HepG2 (cell line): ENCODE data around the gene ICAM3. TPM values are rescaled to one million over a fixed set of nuclear protein-coding genes. Genes with fewer than 3 reads are reported as not detected.
"Not testable (repeated sequence)": the region's sequence is repeated elsewhere in the genome, so short reads cannot be mapped to it uniquely, and the experiment has no call there.

Experiments used
- ATAC-seq: fragments of 200-7000 bp; cut with Tn5 transposase; 3 replicates; pipeline ENCODE4 v1.9.1; 2020; ENCODE audit warnings: mild to moderate bottlenecking, moderate library complexity
- BruUV-seq: library from RNA; stranded (reverse); fragments of 400-500 nt; replicated peaks from 2 replicates; lab custom pipeline; 2021; lab: Mats Ljungman, UMichigan
- CTCF ChIA-PET: fragments of 300-600 bp; formaldehyde crosslinking; extraction: SDS; loops from one replicate; lab custom pipeline; 2021; ENCODE audit warnings: low total read pairs, inconsistent platforms, low intra/inter-chr PET ratio; lab: Yijun Ruan, JAX
- POLR2A ChIA-PET: fragments of 350-600 bp; sonication (Branson Sonifier 250); formaldehyde crosslinking; loops from one replicate; lab custom pipeline; 2020; ENCODE audit warnings: antibody characterized with exemption, inconsistent platforms; lab: Yijun Ruan, JAX
- DNase-seq: peaks from one replicate; pipeline ENCODE4 v3.0.0-alpha.2; 2015; ENCODE audit warnings: low spot score
- FAIRE-seq: peaks from 3 replicates; lab custom pipeline; 2011; peaks lifted over from hg19 to GRCh38; lab: Jason Lieb, UNC
- H2AFZ ChIP-seq: one replicate; pipeline ENCODE4 v1.6.1; 2011; ENCODE audit warnings: low read length, inconsistent platforms
- H3K27ac ChIP-seq: fragments of 300-600 bp; 3 replicates; pipeline ENCODE4 v1.8.0; 2011; ENCODE audit warnings: mixed run types, mild to moderate bottlenecking, mixed read lengths, low read length, inconsistent platforms; ENCODE audit not compliant: insufficient read depth; ENCODE audit errors: extremely low read length
- H3K27me3 ChIP-seq, 2 experiments: fragments of 200-600 bp in 1 of 2; 2 replicates in 1 of 2; 3 replicates in 1 of 2; pipeline versions ENCODE4 v1.6.0 to v1.8.0; 2011; ENCODE audit warnings: low read length in 2 of 2, mild to moderate bottlenecking in 2 of 2, moderate library complexity in 2 of 2, inconsistent platforms in 1 of 2; ENCODE audit not compliant: insufficient read depth in 2 of 2, control insufficient read depth in 1 of 2
- H3K36me3 ChIP-seq, 2 experiments: fragments of 200-600 bp in 1 of 2; replicated peaks in 1 of 2; 2 replicates in 1 of 2; 3 replicates in 1 of 2; pipeline versions ENCODE4 v1.5.1 to v1.8.0; 2011; ENCODE audit warnings: low read length in 2 of 2, inconsistent platforms in 1 of 2; ENCODE audit not compliant: insufficient read depth in 2 of 2, control insufficient read depth in 1 of 2
- H3K4me1 ChIP-seq: 2 replicates; pipeline ENCODE4 v1.5.1; 2012; ENCODE audit warnings: low read length, inconsistent platforms; ENCODE audit not compliant: insufficient read depth
- H3K4me2 ChIP-seq: 2 replicates; pipeline ENCODE4 v1.6.0; 2011; ENCODE audit warnings: low read depth, low read length, inconsistent platforms
- H3K4me3 ChIP-seq, 3 experiments: fragments of 200-600 bp in 1 of 3; sonication (generic), shearing (Covaris generic) in 1 of 3; replicated peaks in 1 of 3; 2 replicates each; pipeline ENCODE4 v1.5.1; 2011 to 2016; ENCODE audit warnings: low read length in 3 of 3, inconsistent platforms in 2 of 3, low read depth in 2 of 3, mild to moderate bottlenecking in 2 of 3, control low read depth in 1 of 3, mixed read lengths in 1 of 3; ENCODE audit not compliant: insufficient read depth in 1 of 3
- H3K79me2 ChIP-seq: one replicate; pipeline ENCODE4 v1.6.1; 2011; ENCODE audit warnings: low read length, inconsistent platforms; ENCODE audit not compliant: insufficient read depth
- H3K9ac ChIP-seq: 2 replicates; pipeline ENCODE4 v1.6.0; 2011; ENCODE audit warnings: mild to moderate bottlenecking, low read depth, low read length, inconsistent platforms; ENCODE audit not compliant: insufficient read depth
- H3K9me3 ChIP-seq: 2 replicates; pipeline ENCODE4 v1.5.1; 2012; ENCODE audit warnings: mild to moderate bottlenecking, low read length
- H4K20me1 ChIP-seq: 2 replicates; pipeline ENCODE4 v1.6.0; 2011; ENCODE audit warnings: inconsistent platforms, mild to moderate bottlenecking, low read length, moderate library complexity; ENCODE audit not compliant: insufficient read depth
- CENPT ChIP-seq: sonication (generic); formaldehyde crosslinking; IDR thresholded peaks from 2 replicates; pipeline ENCODE4 v1.8.0; 2022; ENCODE audit warnings: low read depth, mild to moderate bottlenecking, moderate library complexity, missing genetic modification reagents
- FLYWCH1 ChIP-seq: sonication (generic); formaldehyde crosslinking; IDR thresholded peaks from 2 replicates; pipeline ENCODE4 v1.8.1; 2023; ENCODE audit warnings: mild to moderate bottlenecking, missing genetic modification reagents
- HMG20A ChIP-seq: IDR thresholded peaks from 2 replicates; pipeline ENCODE4 v1.6.1; 2016; ENCODE audit warnings: borderline replicate concordance
- NR3C1 ChIP-seq: sonication (generic); formaldehyde crosslinking; IDR thresholded peaks from 2 replicates; pipeline ENCODE4 v1.4.0; 2020; ENCODE audit warnings: missing genetic modification reagents
- PPARG ChIP-seq: conservative IDR thresholded peaks from 2 replicates; pipeline ENCODE4 v1.6.1; 2016; ENCODE audit warnings: missing biosample characterization, missing genetic modification reagents
- ZFP37 ChIP-seq: sonication (generic); formaldehyde crosslinking; IDR thresholded peaks from 2 replicates; pipeline ENCODE4 v1.4.0; 2020; ENCODE audit warnings: missing genetic modification reagents, borderline replicate concordance
- WGBS: methylation state at CpG from one replicate; pipeline ENCODE4 v1.1.6; 2017; ENCODE audit warnings: low lambda C conversion rate; 5-methylcytosine and 5-hydroxymethylcytosine counted together
- in situ Hi-C: cut with HindIII; loops from 2 replicates; pipeline ENCODE4 v1.10.0; 2017; ENCODE audit warnings: low pct_unique_long_range_greater_than_20kb; ENCODE audit not compliant: extremely low pct_ligation_motif_present
- intact Hi-C: fragments of 100-400 bp; cut with micrococcal nuclease; formaldehyde crosslinking; loops from one replicate; pipeline ENCODE4 v1.10.0; 2022; ENCODE audit not compliant: unreplicated experiment
- polyA plus RNA-seq, 8 experiments: library from polyadenylated mRNA; depleted of rRNA in 3 of 8; stranded (reverse) in 7 of 8; unstranded in 1 of 8; fragments of >200 nt; fragmentation: Illumina TruSeq in 4 of 8; extraction: Trizol in 4 of 8; gene quantifications; 2 replicates each; pipeline versions ENCODE4 v1.2.1 to v1.2.3, GENCODE V29; 2011 to 2016; ENCODE audit warnings: low read depth in 4 of 8, missing spikeins in 1 of 8, mixed read lengths in 1 of 8; ENCODE audit not compliant: insufficient read depth in 1 of 8
- total RNA-seq, 5 experiments: library from RNA; depleted of rRNA; stranded (reverse); fragments of >200 nt; fragmentation: Illumina TruSeq; extraction: Trizol; gene quantifications; 2 replicates each; pipeline ENCODE4 v1.2.3, GENCODE V29; 2016; ENCODE audit warnings: low read depth in 1 of 5
- TF ChIP-seq, protein P1 (sequence below): sonication (generic); formaldehyde crosslinking; IDR thresholded peaks from 2 replicates; pipeline ENCODE4 v1.8.1; 2023; ENCODE audit warnings: mild to moderate bottlenecking, missing genetic modification reagents
- TF ChIP-seq, protein P2 (sequence below): sonication (generic); formaldehyde crosslinking; IDR thresholded peaks from 2 replicates; pipeline ENCODE4 v1.4.0; 2020; ENCODE audit warnings: missing genetic modification reagents, borderline replicate concordance
- TF ChIP-seq, protein P3 (sequence below): sonication (generic); formaldehyde crosslinking; IDR thresholded peaks from 2 replicates; pipeline ENCODE4 v1.4.0; 2020; ENCODE audit warnings: missing genetic modification reagents

The ICAM3 gene
- total and polyA plus RNA-seq, 2 of the 13 experiments (the other 11 are each of a cell fraction or from before 2014, with no cell fraction given), result 14.1 to 21.0 TPM

DNA sequence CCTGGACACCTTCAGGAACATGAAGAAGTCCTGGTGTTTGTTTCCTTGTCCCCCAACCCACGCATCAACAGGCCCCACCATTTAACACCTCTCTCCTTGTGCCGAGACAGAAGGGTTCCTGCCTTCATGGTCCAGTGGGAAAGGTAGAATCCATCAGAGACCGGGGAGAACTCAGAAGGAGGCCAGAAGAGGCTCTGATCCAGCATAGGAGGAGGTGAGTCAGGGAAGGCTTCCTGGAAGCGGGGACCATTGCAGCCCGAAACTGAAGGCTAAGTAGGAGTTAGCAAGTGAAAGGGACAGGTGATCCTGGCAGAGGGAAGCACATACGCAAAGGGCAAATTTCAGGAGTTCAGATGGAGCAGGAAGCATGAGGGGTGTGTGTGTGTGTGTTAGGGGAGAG is 484 bp downstream of the ICAM3 start:
- POLR2A ChIA-PET, result no interaction called here
- in situ Hi-C loops, result loop anchor here (5.0 kb wide), 1 partner anchor 43 kb away; the partner anchor contains the start of gene TYK2

DNA sequence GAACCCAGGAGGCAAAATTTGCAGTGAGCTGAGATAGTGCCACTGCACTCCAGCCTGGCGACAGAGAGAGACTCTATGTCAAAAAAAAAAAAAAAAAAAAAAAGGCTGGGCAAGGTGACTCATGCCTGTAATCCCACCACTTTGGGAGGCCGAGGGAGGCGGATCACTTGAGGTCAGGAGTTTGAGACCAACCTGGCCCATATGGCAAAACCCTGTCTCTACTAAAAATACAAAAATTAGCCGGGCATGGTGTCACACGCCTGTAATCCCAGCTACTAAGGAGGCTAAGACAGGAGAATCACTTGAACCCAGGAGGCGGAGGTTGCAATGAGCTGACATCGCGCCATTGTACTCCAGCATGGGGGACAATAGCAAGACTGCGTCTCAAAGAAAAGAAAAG is 2.7 kb downstream of the ICAM3 start:
- BruUV-seq, H2AFZ ChIP-seq, DNase-seq, ATAC-seq, H3K27me3 ChIP-seq, H3K9me3 ChIP-seq, FAIRE-seq, H3K36me3 ChIP-seq, H4K20me1 ChIP-seq, CTCF ChIA-PET, H3K4me2 ChIP-seq, H3K9ac ChIP-seq, H3K4me3 ChIP-seq, H3K27ac ChIP-seq: not testable (repeated sequence)
- in situ Hi-C loops, result loop anchor here (5.0 kb wide), 1 partner anchor 46 kb away; the partner anchor contains the start of gene TYK2
- Histone ChIP-seq H3K79me2 (peaks cover 24% of the 10 kb centered on the region), H3K4me1 (peaks cover 62% of the 10 kb centered on the region)
- intact Hi-C loops, result loop anchor here (5.0 kb wide), 1 partner anchor 51 kb away; no protein-coding TSS in a partner anchor
- 83% methylated on average over 9 of the region's 9 CpGs for WGBS
- POLR2A ChIA-PET, result interaction anchor here (6.1 to 6.9 kb wide), 2 partner anchors 44 to 66 kb away, joined by 46 to 79 read pairs; partner anchors contain the start of genes ICAM1 and TYK2

More for the DNA sequence above, 484 bp downstream of the ICAM3 start:
- DNase-seq (no peak), FAIRE-seq (no peak), ATAC-seq (no peak)
- peaks cover 5% of the 10 kb centered on the region for H3K79me2 ChIP-seq
- H3K4me1 ChIP-seq, result peaks cover 65% of the 10 kb centered on the region
- CTCF ChIA-PET, result no interaction called here
- H3K36me3 ChIP-seq, result no peaks in the 10 kb centered on the region
- no peaks in the 10 kb centered on the region for H4K20me1 ChIP-seq
- no peaks in the 10 kb centered on the region for H3K9me3 ChIP-seq
- no peak for TF ChIP-seq PPARG (CRISPR knock-in tag)
- TF ChIP-seq, protein P1, sequence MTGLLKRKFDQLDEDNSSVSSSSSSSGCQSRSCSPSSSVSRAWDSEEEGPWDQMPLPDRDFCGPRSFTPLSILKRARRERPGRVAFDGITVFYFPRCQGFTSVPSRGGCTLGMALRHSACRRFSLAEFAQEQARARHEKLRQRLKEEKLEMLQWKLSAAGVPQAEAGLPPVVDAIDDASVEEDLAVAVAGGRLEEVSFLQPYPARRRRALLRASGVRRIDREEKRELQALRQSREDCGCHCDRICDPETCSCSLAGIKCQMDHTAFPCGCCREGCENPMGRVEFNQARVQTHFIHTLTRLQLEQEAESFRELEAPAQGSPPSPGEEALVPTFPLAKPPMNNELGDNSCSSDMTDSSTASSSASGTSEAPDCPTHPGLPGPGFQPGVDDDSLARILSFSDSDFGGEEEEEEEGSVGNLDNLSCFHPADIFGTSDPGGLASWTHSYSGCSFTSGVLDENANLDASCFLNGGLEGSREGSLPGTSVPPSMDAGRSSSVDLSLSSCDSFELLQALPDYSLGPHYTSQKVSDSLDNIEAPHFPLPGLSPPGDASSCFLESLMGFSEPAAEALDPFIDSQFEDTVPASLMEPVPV, result no peak
- no peak for TF ChIP-seq ZFP37 (CRISPR knock-in tag)
- no peak for TF ChIP-seq CENPT (CRISPR knock-in tag)
- no peak for TF ChIP-seq NR3C1 (CRISPR knock-in tag)
- TF ChIP-seq, protein P2, sequence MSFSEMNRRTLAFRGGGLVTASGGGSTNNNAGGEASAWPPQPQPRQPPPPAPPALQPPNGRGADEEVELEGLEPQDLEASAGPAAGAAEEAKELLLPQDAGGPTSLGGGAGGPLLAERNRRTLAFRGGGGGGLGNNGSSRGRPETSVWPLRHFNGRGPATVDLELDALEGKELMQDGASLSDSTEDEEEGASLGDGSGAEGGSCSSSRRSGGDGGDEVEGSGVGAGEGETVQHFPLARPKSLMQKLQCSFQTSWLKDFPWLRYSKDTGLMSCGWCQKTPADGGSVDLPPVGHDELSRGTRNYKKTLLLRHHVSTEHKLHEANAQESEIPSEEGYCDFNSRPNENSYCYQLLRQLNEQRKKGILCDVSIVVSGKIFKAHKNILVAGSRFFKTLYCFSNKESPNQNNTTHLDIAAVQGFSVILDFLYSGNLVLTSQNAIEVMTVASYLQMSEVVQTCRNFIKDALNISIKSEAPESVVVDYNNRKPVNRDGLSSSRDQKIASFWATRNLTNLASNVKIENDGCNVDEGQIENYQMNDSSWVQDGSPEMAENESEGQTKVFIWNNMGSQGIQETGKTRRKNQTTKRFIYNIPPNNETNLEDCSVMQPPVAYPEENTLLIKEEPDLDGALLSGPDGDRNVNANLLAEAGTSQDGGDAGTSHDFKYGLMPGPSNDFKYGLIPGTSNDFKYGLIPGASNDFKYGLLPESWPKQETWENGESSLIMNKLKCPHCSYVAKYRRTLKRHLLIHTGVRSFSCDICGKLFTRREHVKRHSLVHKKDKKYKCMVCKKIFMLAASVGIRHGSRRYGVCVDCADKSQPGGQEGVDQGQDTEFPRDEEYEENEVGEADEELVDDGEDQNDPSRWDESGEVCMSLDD, result no peak
- TF ChIP-seq HMG20A, result no peak
- TF ChIP-seq, protein P3, sequence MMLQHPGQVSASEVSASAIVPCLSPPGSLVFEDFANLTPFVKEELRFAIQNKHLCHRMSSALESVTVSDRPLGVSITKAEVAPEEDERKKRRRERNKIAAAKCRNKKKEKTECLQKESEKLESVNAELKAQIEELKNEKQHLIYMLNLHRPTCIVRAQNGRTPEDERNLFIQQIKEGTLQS (CRISPR knock-in tag), result no peak
- no peak for TF ChIP-seq FLYWCH1 (CRISPR knock-in tag)
- no peak overlapping the region for H3K27ac ChIP-seq
- peaks cover 1 to 3% of the 10 kb centered on the region in 2 experiments; a peak in 3 of 5 replicates for H3K27me3 ChIP-seq
- 0 out of 2 replicates have a peak overlapping the region, but pooled peaks have one; percentile 18 for H3K4me2 ChIP-seq
- intact Hi-C loops, result loop anchor here (5.0 kb wide), 1 partner anchor 48 kb away; no protein-coding TSS in a partner anchor
- H3K4me3 ChIP-seq, result no peak overlapping the region; a peak in 1 of 6 replicates
- H3K9ac ChIP-seq, result no peak overlapping the region
- no peak overlapping the region for H2AFZ ChIP-seq
- 61% methylated on average over 6 of the region's 6 CpGs for WGBS
- BruUV-seq, result no TSS peak
